GM19193 (cell line): Measurements from ENCODE around the gene DIABLO.

Experiments
- POLR2A ChIP-seq: IDR thresholded peaks from 4 replicates; pipeline ENCODE4 v1.6.1; 2011; ENCODE audit not compliant: insufficient read depth, insufficient read length; ENCODE audit errors: extremely low read depth

DIABLO gene

DNA sequence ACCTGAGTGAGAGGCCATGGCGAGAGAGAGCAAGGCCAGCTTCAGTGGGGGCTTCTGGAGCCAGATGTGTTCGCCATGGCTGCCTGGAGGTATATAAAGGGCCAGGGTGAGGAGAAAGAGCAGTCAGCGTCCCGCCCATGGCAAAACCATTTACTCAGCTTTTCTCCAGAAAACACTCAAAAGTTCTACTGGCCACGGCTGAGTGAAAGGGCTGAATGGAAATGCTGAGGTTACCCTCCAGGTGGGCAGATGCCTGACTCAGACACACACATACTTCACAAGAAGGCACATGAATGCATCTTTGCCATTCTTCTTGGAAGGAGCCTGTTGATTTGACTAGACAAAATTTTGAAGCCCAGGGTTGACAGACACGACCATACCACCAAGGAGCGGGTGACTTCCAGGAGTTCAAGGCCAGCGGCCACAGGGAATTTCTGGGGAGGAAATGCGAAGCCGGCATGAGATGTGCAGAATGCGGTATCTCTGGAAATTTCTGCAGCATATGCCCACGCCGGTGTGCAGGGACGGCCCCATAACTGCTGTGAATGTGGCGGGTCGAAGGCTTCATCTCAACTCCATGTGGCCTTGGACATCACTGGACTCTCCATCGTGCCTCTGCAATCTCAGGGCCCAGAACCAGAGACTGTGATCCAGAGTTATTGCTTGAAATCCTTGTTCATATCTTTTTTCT lies 51.6 kb downstream of the DIABLO start, which contains the start of gene IL31:
TSS of gene IL31 (minus strand) at position 67 of the 691 bp plus-strand sequence. CDS start at position 18, 49 bp downstream.
- TF ChIP-seq POLR2A = no peak

DNA sequence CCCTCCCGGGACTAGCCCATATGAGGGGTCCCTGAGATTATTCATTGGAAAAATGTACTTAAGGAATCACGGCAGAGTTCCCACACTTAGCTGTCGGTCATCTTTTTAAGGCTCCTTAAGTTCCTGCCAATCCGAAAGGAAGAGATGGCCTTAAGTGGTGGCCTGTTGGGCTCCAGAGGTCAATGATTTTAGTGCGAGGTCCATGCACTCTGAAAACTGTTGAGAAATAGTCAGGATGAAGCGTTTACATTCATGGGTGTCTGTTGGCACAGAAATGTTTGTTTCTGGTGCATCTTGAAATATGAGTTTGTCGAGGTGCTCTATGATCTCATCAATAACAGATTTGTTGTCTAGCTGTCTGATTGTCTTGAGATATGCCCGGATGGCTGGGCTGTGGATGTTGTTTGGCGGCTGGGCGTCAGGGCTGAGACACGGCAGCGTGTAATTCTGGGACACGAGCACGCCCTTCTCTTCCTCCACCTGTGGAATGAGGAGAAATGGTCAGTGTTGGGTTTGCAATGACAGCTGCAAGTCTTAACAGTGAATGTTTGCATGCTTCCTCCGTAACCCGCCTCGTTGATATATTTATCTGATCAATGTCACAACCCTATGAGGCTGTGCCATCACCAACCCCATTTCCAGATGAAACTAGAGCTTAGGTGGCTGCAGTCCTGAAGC lies 53.5 kb downstream of the DIABLO start:
- no peak for TF ChIP-seq POLR2A

DNA sequence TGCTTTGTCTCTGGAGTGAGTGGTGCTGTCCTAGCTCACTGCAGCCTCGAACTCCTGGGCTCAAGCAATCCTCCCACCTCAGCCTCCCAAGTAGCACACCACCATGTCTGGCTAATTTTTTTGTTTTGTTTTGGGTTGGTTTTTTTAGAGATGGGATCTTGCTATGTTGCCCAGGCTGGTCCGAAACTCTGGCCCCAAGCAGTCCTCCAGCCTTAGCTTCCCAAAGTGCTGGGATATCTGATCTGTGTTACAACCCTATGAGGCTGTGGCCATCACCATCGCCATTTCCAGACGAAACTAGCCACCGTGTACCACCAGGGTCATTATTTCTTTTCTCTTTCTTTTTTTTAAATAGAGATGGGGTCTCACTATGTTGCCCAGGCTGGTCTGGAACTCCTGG lies 54.5 kb downstream of the DIABLO start:
- TF ChIP-seq POLR2A = no peak

DNA sequence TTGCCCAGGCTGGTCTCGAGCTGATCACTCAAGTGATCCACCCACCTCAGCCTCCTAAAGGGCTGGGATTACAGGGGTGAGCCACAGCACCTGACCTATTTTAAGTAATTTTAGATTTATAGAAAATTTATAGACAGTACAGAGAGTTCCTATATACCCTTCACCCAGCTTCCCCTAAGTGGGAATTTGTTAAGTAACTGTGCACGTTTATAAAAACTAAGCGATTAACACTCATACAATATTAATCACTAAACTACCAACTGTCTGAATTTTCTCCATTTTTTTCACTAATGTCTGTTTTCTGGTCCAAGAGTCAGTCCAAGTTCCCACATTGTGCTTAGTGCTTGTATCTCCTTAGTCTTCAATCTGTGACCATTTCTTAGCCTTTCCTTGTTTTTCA lies 57.4 kb downstream of the DIABLO start:
- no peak for TF ChIP-seq POLR2A

DNA sequence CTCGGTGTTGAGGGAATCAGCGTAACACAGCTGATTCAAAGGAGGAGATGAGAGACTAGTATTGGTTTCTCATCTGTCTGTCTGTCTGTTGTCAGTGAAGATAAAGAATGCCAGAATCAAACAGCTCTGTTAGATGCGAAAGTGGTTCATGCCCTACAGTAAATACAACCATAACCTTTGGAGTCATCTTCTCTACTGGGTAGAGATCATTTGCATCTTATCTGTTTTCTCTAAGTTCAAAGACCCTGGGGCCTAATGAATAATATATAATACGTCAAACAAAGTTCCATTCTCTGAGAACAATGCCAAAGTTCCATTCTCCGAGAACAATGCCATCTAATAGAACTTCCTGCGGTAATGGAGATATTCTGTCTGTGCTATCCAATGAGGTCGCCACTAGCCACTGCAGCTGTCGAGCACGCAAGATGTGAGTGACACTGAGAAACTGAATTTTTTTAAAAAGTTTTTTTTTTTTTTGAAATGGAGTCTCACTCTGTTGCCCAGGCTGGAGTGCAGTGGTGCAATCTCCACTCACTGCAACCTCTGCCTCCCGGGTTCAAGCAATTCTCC lies 58.4 kb downstream of the DIABLO start:
- no peak for TF ChIP-seq POLR2A

DNA sequence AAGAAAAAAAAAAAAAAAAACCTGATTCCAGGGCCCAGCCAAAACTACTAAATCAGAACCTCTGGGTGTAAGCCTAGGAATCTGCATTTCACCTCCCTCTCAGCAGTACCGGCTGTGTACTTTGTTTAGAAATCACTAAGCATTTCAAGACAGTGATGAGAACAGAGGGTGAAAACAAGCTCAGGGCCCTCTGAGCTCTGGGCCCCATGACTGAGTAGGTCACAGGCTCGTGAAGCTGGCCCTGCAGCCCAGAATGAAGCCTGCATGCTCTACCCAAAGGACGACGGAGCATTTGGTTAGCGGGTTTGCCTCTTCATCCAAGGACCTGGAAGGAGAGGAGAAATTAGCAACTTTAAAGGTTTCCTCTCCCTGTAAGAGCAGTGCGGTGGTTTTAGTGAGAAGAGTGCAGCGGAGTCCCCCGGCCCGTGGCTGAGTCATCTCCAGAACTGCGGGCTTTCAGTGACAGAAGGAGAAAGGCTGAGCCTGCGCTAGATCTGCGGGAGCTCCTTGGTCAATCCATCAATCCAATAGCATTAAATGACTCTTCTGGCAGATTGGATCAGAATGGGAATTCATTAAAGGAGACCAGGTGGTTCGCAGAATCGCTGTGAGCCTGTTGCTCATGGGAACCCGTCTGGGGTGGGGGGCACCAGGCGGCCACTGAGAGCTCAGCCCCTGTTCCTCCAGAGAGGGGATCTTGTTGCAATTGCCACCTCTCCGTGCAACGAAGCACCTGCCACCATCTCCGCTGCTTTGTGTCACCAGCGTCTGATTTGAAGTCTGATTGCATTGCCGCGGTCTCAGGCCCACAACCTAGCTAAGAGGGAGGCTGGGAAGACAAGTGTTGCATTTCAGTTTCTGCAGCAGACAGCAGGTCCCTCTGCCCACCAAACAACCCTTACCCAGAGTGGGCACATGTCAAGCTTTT lies 59.2 kb downstream of the DIABLO start:
- no peak for TF ChIP-seq POLR2A

DNA sequence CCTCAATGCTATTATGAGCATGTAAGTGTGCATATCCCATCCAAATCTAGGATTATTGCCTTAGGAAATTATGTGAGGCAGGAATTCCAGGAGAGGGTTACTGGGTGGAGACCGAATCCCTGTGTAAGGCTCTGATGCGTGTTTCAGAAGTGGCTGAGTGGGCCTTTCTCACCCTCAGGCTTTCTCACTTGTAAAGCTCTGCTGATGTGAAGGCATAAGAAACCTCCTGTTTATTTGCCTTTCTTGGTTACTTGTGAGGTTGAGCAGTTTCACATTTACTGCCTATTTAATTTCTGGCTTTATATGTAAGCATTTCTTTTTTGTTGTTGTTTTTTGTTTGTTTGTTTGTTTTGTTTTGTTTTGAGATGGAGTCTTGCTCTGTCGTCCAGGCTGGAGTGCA lies 62.9 kb downstream of the DIABLO start:
- no peak for TF ChIP-seq POLR2A

DNA sequence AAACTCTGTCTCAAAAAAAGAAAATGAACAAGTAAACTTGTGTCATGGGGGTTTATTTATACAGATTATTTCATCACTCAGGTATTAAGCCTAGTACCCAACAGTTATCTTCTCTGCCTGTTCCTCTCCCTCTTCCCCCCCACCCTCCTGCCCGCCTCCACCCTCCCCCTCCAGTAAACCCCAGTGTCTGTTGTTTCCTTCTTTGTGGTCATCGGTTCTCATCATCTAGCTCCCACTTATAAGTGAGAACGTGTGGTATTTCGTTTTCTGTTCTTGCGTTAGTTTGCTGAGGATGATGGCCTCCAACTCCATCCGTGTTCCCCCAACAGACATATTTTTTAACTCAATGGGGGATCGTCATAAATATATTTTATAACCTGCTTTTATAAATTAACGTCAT lies 64.2 kb downstream of the DIABLO start:
- no peak for TF ChIP-seq POLR2A

DNA sequence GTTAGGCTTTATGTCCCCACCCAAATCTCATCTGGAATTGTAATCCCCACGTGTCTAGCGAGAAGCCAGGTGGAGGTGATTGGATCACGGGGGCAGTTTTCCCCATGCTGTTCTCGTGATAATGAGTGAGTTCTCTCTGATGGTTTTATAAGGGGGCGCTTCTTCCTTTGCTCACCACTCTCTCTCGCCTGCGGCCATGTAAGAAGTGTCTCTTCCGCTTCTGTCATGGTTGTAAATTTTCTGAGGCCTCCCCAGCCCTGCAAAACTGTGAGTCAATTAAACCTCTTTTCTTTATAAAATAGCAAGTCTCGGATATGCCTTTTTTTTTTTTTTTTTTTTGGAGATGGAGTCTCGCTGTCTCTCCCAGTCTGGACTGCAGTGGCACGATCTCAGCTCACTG lies 65.1 kb downstream of the DIABLO start:
- no peak for TF ChIP-seq POLR2A

DNA sequence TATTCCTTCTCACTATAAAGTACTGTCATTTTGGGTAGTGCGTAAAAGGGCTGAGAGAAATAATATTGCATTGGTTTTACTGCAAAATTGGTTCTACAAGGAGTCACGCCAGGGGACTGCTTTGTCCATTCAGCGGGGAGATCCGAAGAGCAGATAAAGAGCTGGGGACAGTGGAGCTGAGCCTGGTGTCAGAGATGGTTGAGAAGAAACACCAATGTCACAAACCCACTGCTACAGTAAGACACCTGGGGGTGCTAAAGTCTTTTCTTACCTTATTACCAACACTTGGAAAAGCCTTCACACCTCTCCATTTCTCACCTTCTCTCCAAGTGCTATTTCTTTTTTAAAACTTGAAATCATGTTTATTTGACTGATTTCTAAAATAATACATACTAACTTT lies 66.0 kb downstream of the DIABLO start:
- TF ChIP-seq POLR2A = no peak

DNA sequence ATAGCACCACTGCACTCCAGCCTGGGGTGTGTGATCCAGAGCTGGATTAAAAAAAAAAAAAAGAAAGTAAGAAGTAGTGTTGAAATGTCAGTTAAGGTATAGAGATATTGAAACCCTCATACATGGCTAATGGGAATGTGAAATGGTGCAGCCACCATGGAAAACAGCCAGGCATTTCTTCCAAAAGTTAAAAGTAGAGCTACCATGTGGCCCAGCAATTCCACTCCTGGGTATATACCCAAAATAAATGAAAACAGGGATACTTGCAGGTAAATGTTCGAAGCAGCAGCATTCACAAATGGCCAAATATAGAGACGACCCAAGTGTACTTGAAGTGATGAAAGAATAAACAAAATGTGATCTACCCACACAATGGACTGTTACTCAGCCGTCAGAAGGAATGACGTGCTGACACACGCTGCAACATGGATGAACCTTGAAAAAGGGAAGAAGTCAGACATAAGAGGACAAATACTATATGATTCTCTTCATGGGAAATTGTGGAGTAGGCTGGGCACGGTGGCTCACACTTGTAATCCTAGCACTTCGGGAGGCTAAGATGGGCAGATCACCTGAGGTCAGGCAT lies 67.1 kb downstream of the DIABLO start:
- no peak for TF ChIP-seq POLR2A
